HG02759 (cell line): Measurements from ENCODE around the gene VPS45.
"Not testable (repeated sequence)": the region's sequence is repeated elsewhere in the genome, so short reads cannot be mapped to it uniquely, and the experiment has no call there.

Source experiments
- ATAC-seq: cut with Tn5 transposase; IDR thresholded peaks from one replicate; pipeline ENCODE4 v1.9.1; 2021; ENCODE audit warnings: mild to moderate bottlenecking, moderate library complexity; ENCODE audit not compliant: unreplicated experiment

VPS45 gene, protein sequence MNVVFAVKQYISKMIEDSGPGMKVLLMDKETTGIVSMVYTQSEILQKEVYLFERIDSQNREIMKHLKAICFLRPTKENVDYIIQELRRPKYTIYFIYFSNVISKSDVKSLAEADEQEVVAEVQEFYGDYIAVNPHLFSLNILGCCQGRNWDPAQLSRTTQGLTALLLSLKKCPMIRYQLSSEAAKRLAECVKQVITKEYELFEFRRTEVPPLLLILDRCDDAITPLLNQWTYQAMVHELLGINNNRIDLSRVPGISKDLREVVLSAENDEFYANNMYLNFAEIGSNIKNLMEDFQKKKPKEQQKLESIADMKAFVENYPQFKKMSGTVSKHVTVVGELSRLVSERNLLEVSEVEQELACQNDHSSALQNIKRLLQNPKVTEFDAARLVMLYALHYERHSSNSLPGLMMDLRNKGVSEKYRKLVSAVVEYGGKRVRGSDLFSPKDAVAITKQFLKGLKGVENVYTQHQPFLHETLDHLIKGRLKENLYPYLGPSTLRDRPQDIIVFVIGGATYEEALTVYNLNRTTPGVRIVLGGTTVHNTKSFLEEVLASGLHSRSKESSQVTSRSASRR

DNA sequence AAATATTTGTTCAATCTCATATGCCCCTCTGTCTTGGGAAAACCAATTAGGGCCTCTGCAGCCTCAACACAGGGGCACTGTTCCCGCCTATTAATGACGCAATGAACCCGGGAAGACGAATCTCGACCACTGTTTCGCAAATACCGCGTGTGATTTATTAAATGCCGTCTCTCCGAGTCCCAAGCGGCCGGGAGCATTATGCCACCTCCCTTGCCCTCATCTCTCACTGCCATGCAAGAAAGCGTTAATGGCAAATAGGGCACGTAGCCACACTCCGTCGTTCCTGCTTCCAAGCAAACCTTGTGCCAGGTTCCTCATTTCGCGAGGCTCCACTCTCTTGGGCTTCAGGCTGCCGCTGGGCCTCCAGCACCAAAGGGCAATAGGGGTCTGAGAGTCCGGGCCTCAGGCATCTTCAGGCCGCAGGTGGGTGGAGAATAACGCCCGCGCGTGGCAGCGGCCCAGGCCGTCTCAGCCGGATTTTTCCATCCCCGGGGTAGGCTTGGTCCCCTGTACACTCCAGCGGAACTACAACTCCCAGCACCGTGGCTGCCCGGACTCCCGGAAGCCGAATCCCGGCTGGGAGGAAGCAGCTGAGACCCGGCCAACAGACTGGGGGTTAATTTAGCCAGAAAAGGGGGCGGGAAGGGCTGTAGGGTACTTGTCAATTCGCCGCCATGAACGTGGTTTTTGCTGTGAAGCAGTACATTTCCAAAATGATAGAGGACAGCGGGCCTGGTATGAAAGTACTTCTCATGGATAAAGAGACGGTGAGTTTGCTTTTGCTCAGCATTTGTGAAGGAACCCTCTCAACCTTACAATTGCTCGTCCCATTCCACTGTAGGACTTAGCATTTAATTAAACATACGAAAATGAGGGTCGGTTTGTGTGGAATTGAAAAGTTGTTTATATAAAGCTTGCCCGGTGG, at the start of gene VPS45:
Gene VPS45 (plus strand): TSS at position 593 of the 925 bp plus-strand sequence. CDS start 82 bp downstream, at position 675.
- peak; percentile 92 for ATAC-seq

DNA sequence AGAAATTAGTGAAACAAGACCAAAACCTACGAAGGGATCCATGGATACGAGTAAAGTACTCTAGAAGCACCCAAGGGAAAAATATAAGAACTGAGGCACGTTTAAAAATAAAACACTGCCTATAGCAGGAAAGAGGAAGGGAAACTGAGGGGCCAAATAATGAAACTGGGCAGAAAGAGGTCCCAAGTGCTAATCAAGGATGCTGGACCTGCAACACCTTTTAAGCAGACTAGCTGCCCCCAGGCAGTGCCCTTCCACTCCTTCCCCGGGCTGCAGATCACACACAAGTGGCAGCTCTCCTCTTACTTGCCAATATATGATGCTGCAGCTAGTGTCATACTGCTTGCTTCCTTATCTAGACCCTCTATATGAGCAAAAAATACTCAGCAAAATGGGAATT, 49.4 kb upstream of the VPS45 start:
- ATAC-seq: no peak

DNA sequence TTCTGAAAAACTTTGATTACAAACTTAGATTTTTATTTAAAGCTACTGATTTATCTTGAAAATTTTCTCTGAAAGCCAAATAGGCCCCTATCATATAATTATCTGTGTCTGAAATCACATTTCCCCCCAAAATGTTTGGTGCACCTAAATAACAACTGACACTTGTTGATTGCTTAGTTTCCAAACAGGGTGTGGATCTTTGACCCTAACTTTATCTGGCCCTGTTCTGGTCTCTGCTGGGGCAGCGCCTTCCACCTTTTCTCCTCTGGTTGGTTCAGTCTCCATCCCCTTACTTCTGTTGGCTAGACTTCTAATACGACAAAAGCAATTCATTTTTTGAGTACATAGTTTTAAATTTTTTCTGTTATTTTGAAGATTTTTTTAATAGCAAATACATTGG, 46.9 kb upstream of the VPS45 start:
- no peak for ATAC-seq

DNA sequence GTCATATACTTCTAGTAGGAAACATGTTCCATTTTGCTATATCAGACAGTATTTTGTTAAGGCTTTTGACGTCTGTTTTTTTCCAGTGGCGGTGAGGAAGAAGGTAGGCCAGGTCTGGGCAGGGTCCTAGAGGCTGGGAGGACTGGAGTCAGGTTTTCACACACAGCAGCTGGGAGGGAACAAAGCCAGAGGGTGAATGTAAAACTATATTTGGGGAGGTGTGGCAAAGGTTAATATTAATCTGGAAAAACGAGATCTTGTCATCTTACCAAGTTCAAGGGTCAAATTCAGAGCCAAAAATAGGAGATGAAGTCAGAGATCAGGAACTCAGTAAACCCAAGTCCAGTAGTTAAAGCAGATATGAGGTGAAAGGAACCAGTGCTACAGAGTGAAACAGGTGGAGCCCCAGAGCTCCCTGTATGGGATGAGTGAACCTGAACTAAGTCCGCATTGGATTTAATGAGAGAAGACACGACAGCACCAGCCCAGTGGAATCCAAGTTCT, 46.3 kb upstream of the VPS45 start:
- no peak for ATAC-seq

DNA sequence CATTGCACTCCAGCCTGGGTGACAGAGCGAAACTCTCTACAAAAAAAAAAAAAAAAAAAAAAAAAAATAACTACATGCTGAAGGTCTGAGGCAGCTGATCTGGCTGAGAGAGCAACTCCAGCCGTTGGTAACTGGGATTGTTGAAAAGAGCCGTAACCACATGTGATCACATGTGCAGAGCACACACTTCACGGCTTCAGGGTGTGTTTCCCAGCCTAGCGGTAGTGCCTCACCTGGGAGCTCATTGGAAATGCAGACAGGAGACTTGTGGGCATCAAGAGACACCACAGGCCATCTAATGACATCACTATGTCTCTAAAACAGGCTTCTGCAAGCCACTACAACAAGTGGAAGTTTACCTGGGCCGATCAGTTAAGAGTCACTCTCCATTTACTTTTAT, 45.2 kb upstream of the VPS45 start:
- ATAC-seq: no peak

DNA sequence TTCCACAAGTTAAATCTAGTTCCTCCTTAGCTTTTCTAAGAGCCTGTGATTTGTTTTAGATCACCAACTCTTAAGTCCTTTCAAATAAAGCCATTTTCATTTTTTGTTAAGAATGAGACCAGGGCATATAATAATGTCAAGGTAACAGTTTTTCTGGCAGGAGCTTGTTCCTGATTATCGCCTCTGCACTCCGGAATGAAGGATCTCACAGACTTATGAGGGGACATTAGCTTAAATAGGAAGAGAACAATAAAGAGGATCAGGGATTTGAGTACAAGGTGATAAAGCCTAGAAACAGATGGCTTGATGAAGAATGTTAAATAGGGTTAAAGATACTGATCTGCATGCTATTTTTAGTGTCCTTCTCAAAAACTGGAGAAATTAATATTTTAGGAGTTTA, 43.4 kb upstream of the VPS45 start:
- no peak for ATAC-seq

DNA sequence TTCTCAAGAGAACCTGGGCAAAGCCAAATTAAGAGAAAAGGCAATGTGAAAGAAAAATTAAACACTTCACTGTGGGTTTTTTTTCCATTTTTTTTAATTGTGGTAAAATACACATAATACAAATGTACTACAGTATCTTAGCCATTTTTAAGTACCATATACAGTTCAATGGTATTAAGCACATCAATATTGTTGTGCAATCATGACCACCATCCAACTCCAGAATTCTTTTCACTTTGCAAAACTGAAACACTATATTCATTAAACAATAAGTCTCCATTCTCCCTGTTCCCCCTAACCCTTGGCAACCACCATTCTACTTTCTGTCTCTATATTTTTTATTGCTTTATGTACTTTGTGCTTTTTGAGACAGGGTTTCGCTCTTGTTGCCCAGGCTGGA, 39.3 kb upstream of the VPS45 start:
- ATAC-seq: no peak

DNA sequence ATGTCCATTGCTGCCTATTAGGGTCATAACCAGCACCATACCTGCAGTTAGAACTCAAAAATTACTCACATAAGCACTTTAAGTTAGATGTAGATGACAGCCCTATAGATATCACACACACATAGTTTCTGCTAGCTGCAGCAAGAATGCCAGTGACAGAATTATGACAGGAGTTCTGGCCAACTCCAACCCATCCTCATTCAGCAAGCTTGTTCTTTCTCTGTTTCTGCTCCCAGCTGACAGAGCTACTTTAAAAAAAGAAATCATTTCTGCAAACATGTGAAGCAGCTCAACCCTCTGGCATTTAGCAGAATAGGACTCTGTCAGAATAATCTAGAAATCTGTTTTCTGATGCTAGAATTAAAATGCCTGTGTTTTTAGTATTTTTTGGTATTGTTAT, 33.2 kb upstream of the VPS45 start:
- no peak for ATAC-seq

DNA sequence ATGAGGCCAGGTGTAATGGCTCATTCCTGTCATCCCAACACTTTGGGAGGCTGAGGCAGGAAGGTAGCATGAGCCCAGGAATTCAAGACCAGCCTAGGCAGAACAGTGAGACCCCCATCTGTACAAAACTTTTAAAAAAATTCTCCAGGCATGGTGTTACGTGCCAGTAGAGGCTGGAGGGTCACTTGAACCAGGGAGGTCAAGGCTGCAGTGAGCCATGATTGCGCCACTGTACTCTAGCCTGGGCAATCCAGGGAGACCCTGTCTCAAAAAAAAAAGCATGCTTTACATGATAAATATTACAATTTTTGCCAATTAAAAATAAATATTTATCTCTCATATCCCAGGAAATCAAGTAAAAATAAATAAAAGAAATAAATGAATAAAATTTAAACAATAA, 17.6 kb upstream of the VPS45 start:
- ATAC-seq: no peak

DNA sequence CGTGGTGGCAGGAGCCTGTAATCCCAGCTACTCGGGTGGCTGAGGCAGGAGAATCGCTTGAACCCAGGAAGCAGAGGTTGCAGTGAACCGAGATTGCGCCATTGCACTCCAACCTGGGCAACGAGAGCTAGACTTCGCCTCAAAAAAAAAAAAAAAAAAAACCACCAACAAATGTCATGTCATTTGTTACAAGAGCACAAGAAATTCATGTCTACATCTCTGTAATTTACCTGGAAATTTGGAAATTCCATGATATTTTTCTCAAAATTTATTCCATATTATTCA, 16.5 kb upstream of the VPS45 start:
- no peak for ATAC-seq

DNA sequence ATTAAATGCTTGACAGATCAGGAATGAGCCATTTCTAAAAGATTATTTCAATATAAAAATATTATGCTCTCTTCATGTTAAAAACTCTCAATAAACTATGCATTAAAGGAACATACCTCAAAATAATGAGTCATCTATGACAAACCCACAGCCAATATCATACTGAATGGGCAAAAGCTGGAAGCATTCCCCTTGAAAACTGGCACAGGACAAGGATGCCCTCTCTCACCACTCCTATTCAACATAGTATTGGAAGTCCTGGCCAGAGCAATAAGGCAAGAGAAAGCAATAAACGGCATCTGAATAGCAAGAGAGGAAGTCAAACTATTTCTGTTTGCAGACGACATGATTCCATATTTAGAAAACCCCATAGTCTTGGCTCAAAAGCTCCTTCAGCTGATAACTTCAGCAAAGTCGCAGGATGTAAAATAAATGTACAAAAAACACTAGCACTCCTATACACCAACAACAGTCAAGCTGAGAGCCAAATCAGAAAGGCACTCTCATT, 15.6 kb upstream of the VPS45 start:
- not testable (repeated sequence) for ATAC-seq

DNA sequence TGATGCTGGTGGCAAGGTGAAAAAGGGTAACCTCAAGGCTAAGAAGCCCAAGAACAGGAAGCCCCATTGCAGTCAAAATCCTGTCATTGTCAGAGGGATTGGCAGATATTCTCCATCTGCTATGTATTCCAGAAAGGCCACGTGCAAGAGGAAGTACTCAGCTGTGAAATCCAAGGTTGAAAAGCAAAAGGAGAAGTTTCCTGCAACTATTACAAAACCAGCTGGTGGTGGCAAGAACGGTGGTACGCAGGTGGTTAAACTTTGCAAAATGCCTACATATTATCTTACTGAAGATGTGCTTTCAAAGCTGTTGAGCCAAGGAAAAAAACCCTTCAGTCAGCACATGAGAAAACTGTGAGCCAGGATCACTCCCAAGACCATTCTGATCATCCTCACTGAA, 13.7 kb upstream of the VPS45 start:
- no peak for ATAC-seq

DNA sequence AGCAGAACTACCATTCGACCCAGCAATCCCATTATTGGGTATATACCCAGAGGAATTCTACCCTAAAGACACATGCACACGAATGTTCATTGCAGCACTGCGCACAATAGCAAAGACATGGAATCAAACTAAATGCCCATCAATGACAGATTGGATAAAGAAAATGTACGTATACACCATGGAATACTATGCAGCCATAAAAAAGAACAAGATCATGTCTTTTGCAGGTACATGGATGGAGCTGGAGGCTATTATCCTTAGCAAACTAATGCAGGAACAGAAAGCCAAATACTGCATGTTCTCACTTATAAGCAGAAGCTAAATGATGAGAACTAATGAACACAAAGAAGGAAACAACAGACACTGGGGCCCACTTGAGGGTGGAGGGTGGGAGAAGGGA, 12.1 kb upstream of the VPS45 start:
- not testable (repeated sequence) for ATAC-seq

DNA sequence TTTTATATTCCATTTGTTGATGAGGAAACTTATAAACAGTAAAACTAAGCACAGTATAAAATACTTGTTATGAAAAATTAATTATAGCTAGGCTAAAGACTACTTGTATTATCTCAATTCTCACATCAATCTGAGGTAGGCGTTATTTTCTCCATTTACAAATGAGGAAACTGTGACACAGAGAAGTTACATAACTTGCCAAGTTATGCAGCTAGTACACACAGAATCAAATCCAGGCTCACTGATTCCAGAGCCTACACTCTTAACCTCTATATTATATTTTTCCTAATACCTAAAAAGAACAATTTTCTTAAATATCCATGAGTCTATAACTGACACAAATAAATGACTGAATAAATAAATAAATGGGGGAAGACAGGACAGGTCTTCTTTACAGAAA, 11.2 kb upstream of the VPS45 start:
- no peak for ATAC-seq

DNA sequence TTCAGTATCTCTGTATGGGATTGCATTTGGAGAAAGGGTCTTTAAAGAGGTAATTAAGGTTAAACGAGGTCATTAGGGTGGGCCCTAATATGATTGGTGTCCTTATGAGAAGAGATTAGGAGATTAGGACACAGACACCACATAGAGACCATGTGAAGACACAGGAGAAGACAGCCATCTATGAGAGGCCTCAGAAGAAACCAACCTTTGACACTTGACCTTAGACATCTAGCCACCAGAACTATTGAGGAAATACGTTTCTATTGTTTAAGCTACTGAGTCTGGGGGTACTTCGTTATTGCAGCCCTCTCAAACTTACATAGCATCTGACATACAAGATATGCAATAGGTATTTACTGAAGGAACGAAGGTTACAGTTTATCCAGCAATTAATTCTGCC, 7.3 kb upstream of the VPS45 start:
- ATAC-seq: no peak

DNA sequence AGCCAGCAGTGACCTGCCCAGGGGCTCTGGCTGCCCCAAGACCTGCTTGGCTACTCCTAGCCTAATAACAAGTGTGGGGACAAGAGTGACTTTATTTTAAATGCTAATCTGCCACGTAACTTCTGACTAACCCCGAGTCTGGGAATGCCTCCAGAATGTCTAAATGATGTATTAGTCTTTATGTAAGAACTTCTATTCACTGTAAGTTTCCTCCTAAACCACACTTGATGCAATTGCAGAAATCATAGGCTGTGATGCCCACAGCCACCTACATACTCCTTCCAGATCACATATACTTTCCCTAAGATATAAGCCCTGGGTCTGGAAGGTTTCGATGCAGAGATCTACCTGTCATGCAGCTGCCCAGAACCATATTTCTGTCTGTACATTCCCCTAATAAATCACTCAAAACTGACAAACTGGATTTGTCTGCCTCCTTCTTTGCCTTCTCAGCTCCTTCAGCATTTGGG, 5.9 kb upstream of the VPS45 start:
- ATAC-seq: no peak

DNA sequence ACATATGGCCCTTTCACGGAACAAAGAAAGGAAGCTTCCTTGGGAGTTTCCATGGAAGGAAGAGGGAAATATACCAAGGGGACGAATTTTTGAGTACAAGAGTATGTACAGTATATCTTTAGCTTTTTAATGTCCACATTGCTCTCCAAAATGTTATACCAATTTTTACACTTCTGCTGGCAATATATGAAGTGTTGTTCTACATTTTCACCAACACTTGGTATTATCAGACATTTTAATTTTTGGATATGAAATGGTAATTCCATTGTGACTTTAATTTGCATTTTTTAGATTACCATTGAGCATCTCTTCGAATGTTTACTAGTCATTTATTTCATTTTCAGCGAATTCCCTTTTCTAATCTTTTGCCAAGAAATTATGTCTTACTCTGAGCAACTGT, 5.5 kb upstream of the VPS45 start:
- ATAC-seq: no peak

DNA sequence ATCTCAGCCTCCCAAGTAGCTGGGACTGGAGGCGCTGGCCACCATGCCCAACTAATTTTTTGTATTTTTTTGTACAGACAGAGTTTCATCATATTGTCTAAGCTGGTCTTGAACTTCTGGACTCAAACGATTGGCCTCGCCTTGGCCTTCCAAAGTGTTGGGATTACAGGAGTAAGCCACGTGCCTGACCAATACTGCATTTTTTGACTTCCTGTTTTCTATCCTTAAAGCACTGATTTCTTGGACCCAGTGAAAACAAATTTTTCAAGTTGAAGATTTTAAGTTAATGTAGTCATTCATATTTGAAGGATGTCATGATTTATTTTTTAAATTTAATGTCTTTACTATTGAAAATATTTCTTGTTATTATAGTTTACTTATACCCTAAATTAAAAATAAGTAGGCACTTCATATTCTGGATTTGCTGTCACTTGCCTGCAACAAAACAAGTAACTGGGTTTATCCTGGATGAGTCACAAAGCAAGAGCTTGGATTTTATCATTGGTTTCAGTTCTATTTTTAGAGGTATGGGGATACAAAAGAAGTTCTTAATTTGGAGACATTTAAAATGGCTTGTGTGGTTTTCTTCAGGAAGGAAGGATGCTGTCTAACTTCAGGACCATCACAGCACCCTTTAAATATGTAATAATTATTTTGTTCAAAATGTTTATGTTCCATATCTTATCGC, 2.2 kb upstream of the VPS45 start:
- ATAC-seq: no peak

DNA sequence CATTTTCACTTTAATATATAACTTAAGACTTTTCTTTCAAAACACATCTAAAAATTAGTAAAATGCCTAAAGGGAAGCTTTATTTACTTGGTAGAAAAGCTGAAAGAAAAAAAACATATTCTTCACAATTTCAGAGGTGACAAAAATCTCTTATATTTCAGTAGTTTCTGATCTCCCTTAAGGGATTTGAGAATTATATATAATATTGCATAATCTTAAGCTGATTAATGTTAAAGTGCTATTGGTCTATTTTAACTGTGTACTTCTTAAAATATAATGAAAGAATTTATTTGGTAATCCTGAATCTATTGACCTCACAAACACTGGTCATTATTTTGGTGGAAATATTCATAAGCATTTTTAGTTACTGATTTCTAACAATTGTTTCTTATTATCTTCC, 1.2 kb upstream of the VPS45 start:
- ATAC-seq: no peak

DNA sequence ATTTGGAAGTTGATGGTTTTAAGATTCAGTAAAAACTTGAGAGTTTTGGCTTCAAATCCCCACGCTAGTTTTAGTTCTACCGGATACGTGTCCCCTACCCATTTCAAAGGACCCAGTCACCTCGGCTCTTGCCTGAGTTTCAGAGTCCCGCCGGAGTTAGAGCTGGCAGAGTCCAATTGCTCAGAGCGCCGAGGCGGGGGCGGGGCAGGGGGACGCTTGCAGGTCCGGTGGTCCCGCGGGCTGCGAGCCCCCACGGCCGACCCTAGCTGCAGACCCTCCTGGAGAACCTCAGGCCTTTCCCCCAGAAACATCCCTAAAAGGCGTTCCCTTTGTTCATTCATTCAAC, 765 bp upstream of the VPS45 start:
- peak; percentile 29 for ATAC-seq

DNA sequence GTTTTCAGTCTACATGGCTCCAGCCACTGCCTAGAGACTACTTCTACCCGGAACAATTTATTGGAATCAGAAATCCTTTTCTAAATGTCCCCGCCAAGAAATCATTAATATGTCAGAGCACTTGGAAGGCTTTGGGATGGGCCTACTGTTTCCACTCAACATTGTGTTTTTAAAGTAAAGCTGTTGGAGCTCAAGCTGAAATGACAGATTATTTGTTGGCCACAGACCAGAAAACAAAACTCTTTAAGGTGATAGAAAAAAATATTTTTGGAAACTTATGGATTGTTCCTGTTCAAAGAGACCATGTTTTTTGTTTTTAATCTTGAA, 496 bp downstream of the VPS45 start:
- no peak for ATAC-seq
